GM18870 (cell line): ENCODE measurements around the gene ADGRB2.

ENCODE experiments used
- ATAC-seq: cut with Tn5 transposase; IDR thresholded peaks from one replicate; pipeline ENCODE4 v1.9.1; 2021; ENCODE audit warnings: moderate library complexity; ENCODE audit not compliant: unreplicated experiment

The ADGRB2 gene

GRCh38 chr1:31687601-31688000 lies 76.5 kb downstream of the ADGRB2 start:
- ATAC-seq: no peak

GRCh38 chr1:31685795-31686194 lies 78.3 kb downstream of the ADGRB2 start:
- no peak for ATAC-seq

GRCh38 chr1:31683997-31684396 lies 80.1 kb downstream of the ADGRB2 start:
- ATAC-seq: no peak

- ATAC-seq: no peak
Measured at GRCh38 chr1:31681415-31681814, 82.7 kb downstream of the ADGRB2 start.

GRCh38 chr1:31679676-31680230 lies 84.4 kb downstream of the ADGRB2 start:
- no peak for ATAC-seq

GRCh38 chr1:31679091-31679490 lies 85.0 kb downstream of the ADGRB2 start:
- no peak for ATAC-seq

GRCh38 chr1:31678681-31679080 lies 85.5 kb downstream of the ADGRB2 start:
- ATAC-seq: no peak

GRCh38 chr1:31677949-31678348 lies 86.2 kb downstream of the ADGRB2 start:
- ATAC-seq: no peak

DNA sequence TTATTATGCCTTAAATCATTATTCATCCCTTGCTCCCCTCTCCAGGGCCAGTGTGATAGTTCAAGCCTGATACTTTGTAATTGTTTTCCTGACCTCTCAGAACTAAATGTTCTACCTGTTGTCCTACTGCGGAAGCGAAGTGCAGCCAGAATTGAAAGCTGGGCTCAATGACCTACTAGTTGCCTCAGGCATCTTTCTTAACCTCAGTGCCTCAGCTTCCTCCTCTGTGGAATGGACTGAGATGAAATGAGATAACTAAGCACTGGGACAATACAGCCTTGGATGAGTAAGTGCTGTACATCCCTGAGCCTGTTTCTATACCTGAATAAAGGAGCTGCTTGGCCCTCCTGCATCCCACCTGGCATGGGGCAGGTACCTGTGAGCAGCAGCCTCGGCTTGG lies 86.7 kb downstream of the ADGRB2 start:
- ATAC-seq: no peak
